ENCODE data around the gene NAA80. TPM values are rescaled to one million over a fixed set of nuclear protein-coding genes. Genes with fewer than 3 reads are reported as not detected.

The NAA80 gene
- total and polyA plus RNA-seq, 2 of the 13 experiments (the other 11 are each of a cell fraction or from before 2014, with no cell fraction given): 3.4 to 8.7 TPM

DNA sequence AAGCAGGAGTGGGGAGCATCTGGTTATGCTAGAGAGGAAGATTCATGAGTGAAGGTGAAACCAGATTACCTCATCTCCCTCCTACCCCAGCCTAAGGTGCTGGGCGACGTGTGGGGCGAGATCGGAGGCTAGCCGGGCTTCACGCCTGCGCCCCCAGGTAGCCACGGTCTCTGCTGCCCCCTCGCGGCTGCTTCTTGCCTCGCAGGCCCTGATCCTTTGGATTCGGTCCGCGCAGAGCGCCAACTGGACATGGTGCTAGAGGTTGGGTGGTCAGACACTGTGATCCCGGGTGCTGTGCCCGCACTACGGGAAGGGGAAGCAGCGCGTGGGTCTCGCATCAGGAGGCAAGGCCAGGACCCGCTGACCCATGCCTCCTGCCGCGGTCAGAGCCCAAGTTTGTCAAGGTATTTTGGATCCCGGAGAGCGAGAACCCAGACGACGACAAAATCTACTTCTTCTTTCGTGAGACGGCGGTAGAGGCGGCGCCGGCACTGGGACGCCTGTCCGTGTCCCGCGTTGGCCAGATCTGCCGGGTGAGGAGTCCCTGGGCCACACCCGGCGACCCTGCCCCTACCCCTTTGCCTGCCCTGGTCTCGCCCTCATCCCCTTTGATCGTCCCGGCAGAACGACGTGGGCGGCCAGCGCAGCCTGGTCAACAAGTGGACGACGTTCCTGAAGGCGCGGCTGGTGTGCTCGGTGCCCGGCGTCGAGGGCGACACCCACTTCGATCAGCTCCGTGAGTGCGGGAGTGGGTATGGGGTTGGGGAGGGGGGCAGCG lies 26.1 kb downstream of the NAA80 start (continued):
- TF ChIP-seq, protein P1, sequence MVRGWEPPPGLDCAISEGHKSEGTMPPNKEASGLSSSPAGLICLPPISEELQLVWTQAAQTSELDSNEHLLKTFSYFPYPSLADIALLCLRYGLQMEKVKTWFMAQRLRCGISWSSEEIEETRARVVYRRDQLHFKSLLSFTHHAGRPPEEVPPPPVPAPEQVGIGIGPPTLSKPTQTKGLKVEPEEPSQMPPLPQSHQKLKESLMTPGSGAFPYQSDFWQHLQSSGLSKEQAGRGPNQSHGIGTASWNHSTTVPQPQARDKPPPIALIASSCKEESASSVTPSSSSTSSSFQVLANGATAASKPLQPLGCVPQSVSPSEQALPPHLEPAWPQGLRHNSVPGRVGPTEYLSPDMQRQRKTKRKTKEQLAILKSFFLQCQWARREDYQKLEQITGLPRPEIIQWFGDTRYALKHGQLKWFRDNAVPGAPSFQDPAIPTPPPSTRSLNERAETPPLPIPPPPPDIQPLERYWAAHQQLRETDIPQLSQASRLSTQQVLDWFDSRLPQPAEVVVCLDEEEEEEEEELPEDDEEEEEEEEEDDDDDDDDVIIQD (CRISPR knock-in tag; IDR thresholded peaks at IDR 0.05; ENCODE audit: low read depth): no peak
- TF ChIP-seq SPEN (CRISPR knock-in tag; IDR thresholded peaks at IDR 0.05; ENCODE audit: low read depth): peak; percentile 65; the same call in 1 of the 2 replicates
- no peak for TF ChIP-seq PHB2 (IDR thresholded peaks at IDR 0.05; ENCODE audit: partially characterized antibody)
- TF ChIP-seq, protein P2, sequence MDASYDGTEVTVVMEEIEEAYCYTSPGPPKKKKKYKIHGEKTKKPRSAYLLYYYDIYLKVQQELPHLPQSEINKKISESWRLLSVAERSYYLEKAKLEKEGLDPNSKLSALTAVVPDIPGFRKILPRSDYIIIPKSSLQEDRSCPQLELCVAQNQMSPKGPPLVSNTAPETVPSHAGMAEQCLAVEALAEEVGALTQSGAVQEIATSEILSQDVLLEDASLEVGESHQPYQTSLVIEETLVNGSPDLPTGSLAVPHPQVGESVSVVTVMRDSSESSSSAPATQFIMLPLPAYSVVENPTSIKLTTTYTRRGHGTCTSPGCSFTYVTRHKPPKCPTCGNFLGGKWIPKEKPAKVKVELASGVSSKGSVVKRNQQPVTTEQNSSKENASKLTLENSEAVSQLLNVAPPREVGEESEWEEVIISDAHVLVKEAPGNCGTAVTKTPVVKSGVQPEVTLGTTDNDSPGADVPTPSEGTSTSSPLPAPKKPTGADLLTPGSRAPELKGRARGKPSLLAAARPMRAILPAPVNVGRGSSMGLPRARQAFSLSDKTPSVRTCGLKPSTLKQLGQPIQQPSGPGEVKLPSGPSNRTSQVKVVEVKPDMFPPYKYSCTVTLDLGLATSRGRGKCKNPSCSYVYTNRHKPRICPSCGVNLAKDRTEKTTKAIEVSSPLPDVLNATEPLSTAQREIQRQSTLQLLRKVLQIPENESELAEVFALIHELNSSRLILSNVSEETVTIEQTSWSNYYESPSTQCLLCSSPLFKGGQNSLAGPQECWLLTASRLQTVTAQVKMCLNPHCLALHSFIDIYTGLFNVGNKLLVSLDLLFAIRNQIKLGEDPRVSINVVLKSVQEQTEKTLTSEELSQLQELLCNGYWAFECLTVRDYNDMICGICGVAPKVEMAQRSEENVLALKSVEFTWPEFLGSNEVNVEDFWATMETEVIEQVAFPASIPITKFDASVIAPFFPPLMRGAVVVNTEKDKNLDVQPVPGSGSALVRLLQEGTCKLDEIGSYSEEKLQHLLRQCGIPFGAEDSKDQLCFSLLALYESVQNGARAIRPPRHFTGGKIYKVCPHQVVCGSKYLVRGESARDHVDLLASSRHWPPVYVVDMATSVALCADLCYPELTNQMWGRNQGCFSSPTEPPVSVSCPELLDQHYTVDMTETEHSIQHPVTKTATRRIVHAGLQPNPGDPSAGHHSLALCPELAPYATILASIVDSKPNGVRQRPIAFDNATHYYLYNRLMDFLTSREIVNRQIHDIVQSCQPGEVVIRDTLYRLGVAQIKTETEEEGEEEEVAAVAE (CRISPR knock-in tag; IDR thresholded peaks at IDR 0.05; ENCODE audit: borderline replicate concordance): no peak
- TF ChIP-seq, protein P3, sequence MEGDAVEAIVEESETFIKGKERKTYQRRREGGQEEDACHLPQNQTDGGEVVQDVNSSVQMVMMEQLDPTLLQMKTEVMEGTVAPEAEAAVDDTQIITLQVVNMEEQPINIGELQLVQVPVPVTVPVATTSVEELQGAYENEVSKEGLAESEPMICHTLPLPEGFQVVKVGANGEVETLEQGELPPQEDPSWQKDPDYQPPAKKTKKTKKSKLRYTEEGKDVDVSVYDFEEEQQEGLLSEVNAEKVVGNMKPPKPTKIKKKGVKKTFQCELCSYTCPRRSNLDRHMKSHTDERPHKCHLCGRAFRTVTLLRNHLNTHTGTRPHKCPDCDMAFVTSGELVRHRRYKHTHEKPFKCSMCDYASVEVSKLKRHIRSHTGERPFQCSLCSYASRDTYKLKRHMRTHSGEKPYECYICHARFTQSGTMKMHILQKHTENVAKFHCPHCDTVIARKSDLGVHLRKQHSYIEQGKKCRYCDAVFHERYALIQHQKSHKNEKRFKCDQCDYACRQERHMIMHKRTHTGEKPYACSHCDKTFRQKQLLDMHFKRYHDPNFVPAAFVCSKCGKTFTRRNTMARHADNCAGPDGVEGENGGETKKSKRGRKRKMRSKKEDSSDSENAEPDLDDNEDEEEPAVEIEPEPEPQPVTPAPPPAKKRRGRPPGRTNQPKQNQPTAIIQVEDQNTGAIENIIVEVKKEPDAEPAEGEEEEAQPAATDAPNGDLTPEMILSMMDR (CRISPR knock-in tag; IDR thresholded peaks at IDR 0.05): peak; percentile 99
- TF ChIP-seq ARNTL (CRISPR knock-in tag; IDR thresholded peaks at IDR 0.05): no peak
- no peak for TF ChIP-seq ZFP36 (IDR thresholded peaks at IDR 0.05; ENCODE audit: borderline replicate concordance, low read depth, low read length, partially characterized antibody)
- TF ChIP-seq ZNF12 (CRISPR knock-in tag; IDR thresholded peaks at IDR 0.05): no peak
- peak; percentile 75; the same call in 1 of the 2 replicates for TF ChIP-seq REPIN1 (CRISPR knock-in tag; IDR thresholded peaks at IDR 0.05; ENCODE audit: borderline replicate concordance, low read depth)
- TF ChIP-seq, protein P4, sequence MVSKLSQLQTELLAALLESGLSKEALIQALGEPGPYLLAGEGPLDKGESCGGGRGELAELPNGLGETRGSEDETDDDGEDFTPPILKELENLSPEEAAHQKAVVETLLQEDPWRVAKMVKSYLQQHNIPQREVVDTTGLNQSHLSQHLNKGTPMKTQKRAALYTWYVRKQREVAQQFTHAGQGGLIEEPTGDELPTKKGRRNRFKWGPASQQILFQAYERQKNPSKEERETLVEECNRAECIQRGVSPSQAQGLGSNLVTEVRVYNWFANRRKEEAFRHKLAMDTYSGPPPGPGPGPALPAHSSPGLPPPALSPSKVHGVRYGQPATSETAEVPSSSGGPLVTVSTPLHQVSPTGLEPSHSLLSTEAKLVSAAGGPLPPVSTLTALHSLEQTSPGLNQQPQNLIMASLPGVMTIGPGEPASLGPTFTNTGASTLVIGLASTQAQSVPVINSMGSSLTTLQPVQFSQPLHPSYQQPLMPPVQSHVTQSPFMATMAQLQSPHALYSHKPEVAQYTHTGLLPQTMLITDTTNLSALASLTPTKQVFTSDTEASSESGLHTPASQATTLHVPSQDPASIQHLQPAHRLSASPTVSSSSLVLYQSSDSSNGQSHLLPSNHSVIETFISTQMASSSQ (IDR thresholded peaks at IDR 0.05; ENCODE audit: low read depth): no peak
- TF ChIP-seq, protein P4 (CRISPR knock-in tag; IDR thresholded peaks at IDR 0.05; ENCODE audit: borderline replicate concordance): no peak
- TF ChIP-seq, protein P5, sequence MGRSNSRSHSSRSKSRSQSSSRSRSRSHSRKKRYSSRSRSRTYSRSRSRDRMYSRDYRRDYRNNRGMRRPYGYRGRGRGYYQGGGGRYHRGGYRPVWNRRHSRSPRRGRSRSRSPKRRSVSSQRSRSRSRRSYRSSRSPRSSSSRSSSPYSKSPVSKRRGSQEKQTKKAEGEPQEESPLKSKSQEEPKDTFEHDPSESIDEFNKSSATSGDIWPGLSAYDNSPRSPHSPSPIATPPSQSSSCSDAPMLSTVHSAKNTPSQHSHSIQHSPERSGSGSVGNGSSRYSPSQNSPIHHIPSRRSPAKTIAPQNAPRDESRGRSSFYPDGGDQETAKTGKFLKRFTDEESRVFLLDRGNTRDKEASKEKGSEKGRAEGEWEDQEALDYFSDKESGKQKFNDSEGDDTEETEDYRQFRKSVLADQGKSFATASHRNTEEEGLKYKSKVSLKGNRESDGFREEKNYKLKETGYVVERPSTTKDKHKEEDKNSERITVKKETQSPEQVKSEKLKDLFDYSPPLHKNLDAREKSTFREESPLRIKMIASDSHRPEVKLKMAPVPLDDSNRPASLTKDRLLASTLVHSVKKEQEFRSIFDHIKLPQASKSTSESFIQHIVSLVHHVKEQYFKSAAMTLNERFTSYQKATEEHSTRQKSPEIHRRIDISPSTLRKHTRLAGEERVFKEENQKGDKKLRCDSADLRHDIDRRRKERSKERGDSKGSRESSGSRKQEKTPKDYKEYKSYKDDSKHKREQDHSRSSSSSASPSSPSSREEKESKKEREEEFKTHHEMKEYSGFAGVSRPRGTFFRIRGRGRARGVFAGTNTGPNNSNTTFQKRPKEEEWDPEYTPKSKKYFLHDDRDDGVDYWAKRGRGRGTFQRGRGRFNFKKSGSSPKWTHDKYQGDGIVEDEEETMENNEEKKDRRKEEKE (IDR thresholded peaks at IDR 0.05): no peak
- TF ChIP-seq ZNF274 (CRISPR knock-in tag; IDR thresholded peaks at IDR 0.05): no peak
